KG1 (cell line): ENCODE data around the gene ALAS1.
A peak's percentile ranks its signal among the peaks of the same experiment; 100 is the strongest.

ENCODE experiments used
- DNase-seq: peaks from one replicate; lab custom pipeline; 2025; lab: John Stamatoyannopoulos, UW

The ALAS1 gene

DNA sequence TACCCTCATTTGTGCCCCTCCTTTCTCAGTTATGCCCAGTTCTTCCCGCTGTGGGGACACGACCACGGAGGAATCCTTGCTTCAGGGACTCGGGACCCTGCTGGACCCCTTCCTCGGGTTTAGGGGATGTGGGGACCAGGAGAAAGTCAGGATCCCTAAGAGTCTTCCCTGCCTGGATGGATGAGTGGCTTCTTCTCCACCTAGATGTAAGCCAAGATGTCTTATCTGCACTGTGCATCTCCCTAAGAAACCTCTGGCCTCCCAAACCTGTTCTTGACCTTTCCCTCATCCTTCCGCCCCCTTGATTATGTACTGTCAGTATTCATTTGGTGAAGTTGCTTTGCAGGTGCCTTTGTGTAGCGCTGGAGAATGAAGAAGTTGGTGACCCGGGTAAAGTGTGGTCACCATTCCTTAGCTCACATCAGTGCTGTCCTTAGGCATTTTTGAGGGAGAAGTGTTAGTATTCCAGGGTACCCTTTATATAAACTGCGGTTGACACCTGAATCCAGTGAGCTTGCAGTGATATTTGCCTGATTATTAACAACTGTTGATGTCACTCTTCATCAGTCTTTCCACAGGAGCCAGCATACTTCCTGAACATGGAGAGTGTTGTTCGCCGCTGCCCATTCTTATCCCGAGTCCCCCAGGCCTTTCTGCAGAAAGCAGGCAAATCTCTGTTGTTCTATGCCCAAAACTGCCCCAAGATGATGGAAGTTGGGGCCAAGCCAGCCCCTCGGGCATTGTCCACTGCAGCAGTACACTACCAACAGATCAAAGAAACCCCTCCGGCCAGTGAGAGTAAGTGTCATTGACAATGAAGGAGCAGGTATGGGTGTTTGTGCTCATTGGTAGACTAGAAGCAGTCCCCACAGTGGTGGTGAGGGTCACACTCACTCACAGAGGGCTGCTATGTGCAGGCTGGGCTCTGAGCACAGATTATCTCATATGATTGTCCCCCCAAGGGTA is 966 bp downstream of the ALAS1 start:
- no peak for DNase-seq

DNA sequence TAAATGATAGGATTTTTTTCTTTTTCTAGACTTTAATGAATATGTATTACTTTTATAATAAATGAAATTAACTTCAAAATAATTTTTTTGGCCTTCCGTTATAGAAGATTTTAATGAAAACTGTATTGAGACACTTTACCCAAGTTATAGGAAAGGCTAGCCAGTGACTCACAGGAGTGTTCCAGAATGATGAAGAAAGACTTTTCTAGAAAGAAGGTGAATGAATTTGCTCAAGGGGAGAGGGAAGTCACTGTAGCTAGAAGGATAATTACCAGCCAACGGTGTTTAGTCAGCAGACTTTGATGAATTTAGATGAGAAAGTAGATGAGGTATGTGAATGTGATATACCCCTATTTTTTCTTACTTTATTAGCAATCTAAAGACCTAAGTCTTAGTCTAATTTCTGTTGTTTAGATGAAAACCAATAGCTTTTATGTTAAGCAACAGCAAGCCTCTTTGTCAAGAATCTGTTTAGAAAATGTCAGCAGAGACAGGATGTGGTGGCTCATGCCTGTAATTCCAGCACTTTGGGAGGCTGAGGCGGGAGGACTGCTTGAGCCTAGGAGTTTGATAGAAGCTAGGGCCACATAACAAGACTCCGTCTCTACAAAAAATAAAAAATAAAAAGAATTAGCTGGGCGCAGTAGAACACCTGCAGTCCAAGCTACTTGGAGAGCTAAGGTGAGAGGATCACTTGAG is 3.2 kb downstream of the ALAS1 start:
- no peak for DNase-seq

DNA sequence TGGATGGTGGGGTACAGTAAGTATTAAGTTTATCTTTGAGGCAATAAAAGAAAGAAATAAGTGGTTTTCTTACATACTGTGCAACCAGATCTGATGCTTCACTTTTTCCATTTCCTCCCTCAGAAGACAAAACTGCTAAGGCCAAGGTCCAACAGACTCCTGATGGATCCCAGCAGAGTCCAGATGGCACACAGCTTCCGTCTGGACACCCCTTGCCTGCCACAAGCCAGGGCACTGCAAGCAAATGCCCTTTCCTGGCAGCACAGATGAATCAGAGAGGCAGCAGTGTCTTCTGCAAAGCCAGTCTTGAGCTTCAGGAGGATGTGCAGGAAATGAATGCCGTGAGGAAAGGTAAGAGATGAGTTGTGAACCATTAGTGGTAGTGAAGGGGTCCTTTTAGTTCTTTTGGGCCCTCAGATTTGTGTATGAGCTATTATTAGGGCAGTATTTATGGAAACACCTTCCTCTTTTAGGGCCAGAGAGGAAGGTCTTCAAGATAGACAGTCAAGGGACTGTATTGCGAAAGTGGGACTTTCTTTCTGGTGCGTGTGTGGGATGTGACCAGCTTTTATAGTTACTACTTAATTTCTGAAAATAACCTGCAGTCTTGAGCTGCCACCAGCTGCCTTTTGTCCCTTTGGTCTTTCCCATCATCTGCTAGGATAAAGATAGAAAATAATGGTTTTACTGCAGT is 4.6 kb downstream of the ALAS1 start:
- no peak for DNase-seq

DNA sequence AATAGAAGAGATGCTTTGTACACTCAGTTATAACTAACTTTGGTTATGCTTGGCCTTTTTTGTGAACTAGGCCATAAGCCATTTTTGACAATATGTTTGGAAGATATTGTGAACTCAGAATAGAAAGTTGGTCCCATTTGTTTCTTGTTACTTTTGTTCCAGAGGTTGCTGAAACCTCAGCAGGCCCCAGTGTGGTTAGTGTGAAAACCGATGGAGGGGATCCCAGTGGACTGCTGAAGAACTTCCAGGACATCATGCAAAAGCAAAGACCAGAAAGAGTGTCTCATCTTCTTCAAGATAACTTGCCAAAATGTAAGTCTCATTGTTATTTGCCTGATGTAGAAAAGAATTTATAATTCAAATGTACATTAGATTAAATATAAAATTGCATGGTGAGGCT is 5.7 kb downstream of the ALAS1 start:
- DNase-seq = no peak

DNA sequence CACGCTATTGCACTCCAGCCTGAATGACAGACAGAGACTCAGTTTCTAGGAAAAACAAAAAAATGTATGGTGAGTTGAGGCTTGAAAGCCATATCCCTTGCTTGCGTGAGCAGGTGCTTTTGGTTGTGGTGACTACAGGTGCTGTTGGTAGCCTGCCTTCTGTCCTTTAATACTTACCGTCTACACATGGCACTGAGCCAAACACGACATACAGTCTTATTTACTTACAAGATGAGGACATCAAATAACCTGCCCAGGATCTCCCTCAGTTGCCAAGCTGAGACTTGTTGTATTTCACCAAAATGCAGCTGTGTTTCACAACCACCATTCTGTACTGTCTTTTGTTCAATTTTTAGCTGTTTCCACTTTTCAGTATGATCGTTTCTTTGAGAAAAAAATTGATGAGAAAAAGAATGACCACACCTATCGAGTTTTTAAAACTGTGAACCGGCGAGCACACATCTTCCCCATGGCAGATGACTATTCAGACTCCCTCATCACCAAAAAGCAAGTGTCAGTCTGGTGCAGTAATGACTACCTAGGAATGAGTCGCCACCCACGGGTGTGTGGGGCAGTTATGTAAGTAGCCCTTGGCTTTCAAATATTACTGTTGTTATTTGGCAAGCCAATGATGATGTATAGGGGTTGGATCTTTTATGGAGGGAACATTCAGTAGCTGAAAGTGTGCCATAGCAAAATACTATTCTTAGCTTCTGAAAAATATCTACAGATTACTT is 6.5 kb downstream of the ALAS1 start:
- DNase-seq = no peak

DNA sequence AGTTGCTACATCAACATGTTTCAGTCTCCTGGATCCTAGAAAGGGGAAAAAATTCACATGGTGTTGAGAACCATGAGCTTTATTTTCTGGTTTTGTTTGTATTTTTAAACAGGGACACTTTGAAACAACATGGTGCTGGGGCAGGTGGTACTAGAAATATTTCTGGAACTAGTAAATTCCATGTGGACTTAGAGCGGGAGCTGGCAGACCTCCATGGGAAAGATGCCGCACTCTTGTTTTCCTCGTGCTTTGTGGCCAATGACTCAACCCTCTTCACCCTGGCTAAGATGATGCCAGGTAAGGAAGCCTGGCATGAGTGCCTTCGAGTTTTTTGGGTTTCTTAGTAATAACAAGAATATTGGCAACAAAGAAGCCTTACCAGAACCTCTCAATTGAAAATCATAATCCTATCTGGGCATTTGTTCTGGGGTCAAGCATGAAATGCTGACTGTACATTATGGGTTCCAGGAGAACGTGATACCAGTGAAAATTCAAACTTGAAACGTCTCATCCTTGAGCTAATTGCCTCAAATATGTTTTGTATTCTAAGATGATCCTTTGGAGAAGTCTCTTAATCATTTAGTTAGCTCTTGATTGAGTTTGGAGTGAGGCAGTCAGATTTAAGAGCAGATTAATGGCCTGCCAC is 7.9 kb downstream of the ALAS1 start:
- DNase-seq = no peak

DNA sequence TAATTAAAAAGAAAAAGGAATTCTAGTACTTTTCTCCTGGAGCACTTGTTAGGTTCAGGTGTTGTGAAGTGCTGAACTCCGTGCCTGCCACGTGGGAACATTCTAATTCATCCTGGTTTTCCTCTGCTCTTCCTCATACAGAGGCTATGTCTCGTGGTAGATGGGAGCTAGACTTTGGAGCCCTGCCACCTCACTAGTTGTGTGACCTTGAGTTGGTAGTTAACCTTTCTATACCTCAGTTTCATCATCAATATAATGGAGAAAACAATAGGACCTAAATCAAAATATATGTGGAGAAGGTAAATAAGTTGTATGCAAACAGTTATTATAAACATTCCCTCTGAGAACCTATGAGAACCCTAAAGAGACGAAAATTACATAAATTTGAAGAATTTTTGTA is 10.6 kb downstream of the ALAS1 start:
- no peak for DNase-seq

DNA sequence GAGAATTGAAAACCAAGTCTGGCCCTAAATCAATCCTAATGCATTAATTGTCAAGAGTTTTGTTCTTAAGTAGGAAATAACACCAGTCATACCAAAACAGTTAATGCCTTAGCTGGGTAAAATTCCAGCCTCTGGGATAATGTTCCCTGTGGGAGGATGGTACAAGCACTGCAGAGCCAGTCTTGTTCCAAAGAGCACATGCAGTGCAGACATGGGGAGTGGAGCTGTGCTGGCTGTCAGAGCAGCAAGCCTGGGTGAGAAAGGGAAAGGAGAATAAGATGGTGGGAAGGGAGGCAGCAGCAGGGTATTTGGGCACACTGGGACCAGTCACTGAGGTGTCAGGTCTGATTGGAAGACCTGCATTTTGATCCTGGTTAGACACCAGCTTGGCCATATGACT is 12.1 kb downstream of the ALAS1 start:
- DNase-seq = no peak

DNA sequence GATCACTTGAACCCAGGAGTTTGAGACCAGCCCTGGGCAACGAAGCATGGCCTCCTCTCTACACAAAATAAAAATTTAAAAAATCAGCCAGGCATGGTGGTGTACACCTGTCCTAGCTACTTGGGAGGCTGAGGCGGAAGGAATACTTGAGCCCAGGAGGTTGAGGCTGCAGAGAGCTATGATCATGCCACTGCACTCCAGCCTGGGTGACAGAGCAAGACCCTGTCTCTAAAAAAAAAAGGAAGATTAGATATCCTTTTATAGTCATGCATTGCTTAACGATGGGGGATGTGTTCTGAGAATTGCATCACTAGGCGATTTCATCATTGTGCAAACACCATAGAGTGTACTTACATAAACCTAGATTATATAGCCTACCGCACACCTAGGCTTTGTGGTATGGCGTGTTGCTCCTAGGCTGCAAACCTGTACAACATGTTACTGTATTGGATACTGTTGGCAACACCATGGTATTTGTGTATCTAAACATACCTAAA is 12.6 kb downstream of the ALAS1 start:
- DNase-seq = no peak

DNA sequence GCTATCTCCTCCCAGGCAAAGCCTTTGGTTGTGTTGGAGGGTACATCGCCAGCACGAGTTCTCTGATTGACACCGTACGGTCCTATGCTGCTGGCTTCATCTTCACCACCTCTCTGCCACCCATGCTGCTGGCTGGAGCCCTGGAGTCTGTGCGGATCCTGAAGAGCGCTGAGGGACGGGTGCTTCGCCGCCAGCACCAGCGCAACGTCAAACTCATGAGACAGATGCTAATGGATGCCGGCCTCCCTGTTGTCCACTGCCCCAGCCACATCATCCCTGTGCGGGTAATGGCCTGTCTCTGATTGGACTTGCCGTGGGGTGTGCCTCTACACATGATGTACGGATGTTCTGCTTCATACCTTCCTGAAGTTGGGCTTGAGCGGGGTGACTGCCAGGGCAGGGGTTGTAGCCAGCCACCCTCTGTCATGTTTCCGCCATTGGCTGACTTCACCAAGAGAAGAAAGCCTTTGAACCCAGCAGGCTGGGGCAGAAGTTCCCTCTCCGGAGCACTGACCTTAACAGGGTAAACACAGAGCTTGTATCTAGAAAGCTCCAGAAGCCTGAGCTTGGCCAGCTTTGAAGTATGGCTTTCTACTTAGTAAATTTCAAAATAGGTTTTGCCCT is 13.4 kb downstream of the ALAS1 start:
- DNase-seq = no peak

DNA sequence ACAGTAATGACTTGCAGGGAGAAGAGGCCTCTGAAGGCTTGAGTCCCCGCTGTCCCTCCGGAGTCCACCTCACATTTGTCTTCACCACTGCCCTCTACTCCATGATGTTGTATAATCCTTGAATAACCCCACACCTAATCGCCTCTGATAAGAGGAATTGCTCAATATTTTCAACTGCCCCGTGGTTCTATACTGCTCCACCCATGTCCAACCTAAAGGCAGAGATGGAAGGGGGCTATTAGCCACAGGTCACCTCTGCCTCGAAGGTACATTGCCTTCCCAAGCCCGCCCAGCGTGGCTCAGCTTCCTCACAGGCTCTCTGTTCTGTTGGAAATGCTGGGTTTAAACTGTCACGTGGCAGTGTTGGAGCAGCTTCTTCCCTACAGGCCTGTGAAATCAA is 15.0 kb downstream of the ALAS1 start:
- DNase-seq = no peak

DNA sequence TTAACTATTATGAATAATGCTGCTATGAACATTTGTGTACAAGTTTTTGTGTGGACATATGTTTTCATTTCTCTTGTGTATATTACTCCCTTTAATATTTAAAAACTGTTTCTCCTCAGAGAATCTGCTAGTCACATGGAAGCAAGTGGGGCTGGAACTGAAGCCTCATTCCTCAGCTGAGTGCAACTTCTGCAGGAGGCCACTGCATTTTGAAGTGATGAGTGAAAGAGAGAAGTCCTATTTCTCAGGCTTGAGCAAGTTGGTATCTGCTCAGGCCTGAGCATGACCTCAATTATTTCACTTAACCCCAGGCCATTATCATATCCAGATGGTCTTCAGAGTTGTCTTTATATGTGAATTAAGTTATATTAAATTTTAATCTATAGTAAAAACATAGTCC is 15.9 kb downstream of the ALAS1 start:
- no peak for DNase-seq

DNA sequence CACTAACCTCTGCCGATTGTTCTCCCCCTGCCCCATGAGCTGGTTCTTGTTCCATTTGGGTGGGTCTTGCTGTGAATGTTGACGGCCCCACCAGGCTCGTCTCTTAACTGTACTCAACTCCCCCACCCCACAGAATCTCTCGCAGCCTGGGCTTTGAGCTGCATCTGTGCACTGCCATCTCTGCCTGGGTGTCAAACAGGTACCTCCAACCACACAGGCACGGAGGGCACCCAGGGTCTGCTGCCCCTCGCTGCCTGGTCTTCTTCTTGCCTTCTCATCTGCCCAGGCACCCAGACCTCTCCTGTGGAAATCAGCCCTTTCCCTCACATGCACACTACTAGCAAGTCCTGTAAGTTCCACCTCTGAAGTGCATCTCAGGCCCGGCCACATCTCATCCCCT is 17.4 kb downstream of the ALAS1 start:
- DNase-seq = no peak

DNA sequence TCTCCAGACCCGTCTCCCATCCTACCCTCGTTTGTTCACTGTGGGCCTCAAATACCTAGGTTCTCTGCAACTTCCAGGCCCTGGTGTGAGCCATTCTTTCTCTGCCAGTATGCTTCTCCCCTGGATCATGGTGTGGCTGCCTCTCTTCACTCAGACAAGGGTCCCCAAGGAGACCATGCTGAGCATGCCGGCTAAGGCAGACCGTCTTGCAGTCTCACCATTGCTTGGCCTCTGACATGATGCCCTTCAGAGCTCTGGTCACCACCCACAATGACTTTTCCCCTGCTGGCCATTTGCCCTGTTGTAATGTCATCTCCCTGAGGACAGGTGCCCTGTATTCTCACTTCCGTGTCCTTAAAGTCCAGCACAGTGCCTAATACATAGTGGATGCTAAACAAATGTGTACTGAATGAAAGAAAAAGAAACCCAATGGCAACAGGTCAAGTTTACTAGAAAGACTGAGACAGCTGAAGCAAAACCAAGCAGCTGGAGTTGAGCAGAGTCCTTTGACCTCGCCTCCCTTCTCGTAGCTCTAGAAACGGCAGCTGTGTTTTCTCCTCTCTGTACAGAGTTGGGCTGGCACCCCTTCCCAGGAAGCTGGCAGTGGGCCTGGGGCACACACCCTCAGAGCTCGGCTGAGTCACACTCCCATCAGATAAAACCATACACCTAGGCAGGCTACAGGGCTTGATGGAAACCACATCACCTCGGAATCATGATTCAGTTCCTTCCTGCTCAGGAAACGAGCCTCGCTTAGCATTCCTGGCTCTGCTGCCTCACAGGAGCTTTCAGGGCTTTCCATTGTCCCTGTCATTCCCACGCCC is 18.8 kb downstream of the ALAS1 start:
- no peak for DNase-seq

DNA sequence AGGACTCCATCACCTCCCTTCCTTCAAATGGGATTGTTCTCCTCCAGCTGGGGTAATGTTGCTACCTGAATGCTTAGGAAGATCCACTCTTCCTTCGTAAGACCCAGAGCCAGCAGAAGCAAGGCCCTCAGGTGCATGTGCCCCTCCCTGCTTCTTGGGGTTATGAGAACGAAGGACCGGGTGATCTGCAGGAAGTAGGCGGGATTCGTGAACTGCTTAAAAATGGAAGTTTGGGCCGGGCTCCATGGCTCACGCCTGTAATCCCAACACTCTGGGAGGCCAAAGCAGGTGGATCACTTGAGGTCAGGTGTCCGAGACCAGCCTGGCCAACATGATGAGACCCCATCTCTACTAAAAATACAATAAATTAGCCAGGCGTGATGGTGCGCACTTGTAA is 19.4 kb downstream of the ALAS1 start:
- DNase-seq = no peak

DNA sequence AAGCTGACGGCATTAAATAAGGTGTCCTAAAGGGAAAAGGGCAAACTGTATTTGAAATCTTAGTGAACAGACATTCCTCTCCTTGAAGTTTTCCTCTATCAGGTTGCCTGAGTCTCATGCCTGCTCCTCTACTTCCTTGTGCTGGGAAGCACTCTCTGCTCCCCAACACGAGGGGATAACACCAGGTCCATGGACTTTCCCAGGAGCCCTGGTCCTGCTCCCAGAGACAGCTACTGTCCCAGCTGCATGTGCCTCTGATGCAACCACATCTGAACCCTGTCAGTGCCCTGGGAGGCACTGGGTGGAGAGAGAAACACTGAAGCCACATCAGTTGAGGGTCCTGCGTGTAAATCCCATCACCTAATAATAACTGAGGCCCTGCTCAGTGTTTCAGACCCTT is 20.1 kb downstream of the ALAS1 start:
- DNase-seq = no peak

DNA sequence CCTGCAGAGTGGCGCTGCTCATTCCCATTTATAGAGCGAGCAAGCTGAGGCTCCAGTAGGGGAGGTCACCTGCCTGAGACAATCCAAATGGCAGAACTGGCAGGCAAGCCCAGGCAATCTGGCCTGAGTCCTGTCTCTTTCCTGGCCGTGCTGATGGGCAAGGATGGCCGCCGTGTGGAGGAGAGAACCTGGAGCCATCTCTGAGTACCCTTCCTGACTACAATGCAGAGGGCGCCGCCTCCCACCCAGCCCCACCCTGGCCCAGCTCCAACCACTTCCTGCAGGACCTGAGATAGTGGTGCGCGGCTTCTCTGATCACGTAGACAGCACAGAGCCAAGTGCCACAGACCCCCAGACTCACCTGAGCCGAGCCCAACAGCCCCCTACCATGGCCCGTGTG is 20.5 kb downstream of the ALAS1 start:
- no peak for DNase-seq

DNA sequence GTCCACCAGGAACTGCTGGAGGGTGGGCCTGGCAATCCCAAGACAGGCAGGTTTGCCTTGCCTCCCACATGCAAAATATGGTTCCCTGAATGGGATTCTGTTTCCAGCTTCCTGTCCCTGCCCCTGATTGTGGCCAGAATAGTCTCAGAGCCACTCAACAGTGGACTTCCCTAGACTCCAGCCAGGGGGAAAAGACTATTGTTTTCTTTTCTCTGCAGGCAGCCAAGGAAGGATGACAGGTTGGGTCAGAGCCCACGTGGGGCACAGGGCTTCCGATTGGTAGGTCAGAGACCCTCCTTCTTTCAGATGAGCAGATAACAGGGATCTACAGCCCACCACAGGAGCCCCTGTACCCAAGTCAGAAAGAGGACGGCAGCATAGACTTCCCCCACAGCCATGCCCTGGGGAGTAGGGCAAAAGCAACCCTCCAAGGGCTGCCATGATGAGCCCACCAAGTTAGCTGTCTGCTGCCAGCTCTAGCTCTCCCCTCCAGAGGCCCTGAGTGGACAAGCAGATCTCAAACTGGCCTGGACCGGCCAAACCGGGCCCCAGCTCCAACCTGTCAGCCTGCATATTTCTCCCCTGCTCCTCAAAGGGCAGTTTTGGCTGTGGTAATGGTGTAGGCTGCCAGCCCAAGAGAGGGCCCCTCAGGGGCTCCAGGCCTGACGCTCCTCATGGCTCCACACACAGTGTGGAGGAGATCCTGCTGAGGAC is 21.1 kb downstream of the ALAS1 start:
- DNase-seq = no peak

DNA sequence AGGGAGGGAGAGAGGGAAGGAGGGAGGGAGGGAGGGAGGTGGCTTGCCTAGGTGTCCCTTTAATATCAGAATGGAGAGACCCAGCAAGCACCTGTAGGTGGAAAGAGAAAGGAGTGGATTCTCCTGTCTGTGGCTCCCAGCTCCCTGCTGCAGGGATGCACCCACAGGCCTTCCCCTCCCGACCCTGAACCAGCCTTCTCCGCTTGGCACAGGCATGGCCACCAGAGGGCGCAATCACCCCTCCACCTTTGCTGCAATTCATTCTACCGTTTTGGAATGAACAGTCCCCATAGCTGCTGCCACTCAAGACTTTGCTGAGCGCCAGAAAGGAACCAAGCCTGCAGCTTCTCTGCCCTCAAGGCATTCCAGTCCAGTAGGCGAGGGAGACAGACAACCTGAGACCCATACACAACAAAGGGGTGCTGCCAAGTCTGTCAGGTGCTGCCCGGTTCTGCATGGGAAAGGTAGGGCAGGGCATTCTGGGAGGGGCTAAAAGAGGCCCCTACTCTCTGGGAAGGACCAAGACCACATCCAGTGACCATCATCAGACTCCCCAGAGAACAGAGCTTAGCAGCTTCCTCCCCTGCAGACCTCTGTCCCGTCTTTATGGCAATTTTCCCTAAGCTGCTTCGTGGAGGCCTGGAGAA is 22.5 kb downstream of the ALAS1 start:
- peak; percentile 68 for DNase-seq
